Activated T-cell treated with anti-CD3 and anti-CD28 coated beads for 24 hours (primary cell): ENCODE data around the gene ADAMTS17.

Source experiments
- DNase-seq: peaks from one replicate; pipeline ENCODE4 v3.0.0-alpha.2; 2020; ENCODE audit warnings: low read depth

ADAMTS17 gene

GRCh38 chr15:100201376-100202280 is 140.1 kb downstream of the ADAMTS17 start:
- DNase-seq, result no peak

- no peak for DNase-seq
Measured at GRCh38 chr15:100200287-100200880, 141.4 kb downstream of the ADAMTS17 start.

DNA sequence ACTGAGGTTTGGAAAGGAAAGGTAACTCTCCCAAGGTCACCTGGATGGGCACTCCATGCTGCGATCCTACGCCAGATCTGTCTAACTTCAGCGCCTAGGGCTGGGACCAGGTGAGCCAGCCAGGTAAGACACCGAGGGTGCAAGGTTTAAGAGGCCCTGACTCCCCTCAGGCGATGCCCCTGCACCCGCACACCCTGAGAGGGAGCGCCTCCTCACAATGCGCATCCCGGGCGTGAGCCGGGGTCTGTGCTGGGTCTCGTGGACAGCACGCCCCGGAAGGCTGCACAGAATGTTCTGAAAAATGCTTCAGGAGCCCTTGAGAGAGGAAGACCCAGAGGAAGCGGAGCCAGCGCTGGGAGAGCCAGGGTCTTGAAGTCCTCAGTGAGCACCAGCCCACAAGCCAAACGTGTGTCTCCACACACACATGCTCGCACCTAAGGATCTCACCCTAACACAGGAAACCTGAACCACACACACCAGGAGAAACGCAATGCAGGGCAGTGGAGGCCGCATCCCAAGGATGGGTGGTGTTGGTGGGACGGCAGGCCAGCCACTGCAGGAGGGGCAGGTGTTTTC is 142.0 kb downstream of the ADAMTS17 start:
- no peak for DNase-seq

DNA sequence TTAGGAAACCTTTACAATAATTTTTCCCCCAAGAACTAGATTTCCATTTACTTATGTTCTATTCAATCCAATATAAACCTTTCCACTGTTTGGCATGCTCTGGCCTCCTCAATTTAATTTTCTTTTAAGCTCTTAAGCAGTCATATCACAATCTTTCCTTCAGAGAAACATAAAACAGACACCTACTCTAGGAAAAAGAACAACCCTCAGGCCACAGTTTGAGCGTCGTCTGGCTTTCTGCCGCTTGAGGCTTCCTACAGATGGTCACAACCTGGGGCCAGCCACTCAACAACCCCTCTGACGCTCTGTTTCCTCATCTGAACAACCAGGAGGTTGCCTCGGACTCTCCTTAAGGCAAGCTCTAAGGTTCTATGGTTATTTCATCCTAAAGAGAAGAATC is 143.3 kb downstream of the ADAMTS17 start:
- no peak for DNase-seq

- DNase-seq, result no peak
Measured at GRCh38 chr15:100196326-100197058, 145.3 kb downstream of the ADAMTS17 start.

GRCh38 chr15:100194996-100195395 is 146.8 kb downstream of the ADAMTS17 start:
- DNase-seq, result no peak

- no peak for DNase-seq
Measured at GRCh38 chr15:100193277-100193860, 148.4 kb downstream of the ADAMTS17 start.

- DNase-seq, result no peak
Measured at GRCh38 chr15:100192097-100193080, 149.4 kb downstream of the ADAMTS17 start.

DNA sequence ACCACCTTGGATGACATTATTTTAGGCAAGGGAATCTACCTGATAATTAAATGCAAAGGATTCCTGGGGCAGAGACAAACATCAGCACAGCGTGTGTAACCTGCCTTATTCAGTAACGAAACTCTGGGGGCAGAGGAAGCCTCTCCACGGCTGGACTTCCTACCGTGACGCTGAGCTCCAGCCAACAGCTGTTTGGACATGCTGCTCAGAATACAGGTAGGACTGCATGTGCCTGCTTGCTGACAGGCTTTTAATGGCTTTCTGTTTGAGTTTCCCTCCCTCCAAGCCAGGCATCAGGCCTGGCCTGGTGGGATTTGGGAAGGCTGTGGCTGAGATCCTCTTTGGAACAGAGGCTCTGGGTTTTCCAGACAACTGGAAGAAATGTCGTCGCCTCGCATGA is 150.6 kb downstream of the ADAMTS17 start:
- no peak for DNase-seq

DNA sequence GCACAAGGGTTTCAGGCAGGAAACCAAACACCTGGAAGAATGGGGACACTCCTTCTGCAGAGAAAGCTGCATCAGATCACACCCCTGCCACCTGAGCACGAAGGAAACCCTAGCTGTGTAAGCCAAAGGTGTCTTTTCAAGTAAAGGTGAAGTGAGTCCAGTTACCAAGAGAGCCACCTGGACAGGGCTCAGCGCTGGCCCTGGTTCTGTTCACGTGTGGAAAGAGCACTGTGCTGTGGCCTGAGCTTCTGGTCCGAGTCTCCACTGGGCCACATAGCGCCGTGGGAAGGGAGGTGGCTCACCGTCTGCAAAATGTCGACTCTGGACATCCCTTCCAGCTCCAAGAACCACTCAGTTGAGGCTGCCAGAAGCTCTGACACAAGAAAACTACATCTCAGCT is 151.1 kb downstream of the ADAMTS17 start:
- DNase-seq, result no peak

DNA sequence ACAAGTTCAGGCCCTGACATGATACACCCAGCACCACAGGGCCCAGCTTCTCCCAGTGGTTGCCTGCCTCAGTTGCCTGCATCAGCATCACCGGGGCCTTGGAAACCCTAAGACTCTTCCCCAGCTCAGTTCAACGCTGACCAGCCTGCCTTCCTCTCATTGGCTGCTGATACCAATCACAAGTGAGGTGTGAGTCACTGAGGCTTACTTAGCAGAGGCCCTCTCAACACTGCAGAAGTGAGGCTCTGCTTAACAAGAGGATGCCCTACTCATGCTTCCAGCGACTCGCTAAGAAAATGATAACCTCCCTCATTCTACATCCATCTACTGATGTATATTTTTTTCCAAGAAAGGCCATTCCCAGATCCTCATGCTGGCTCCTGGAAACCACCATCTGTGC is 151.9 kb downstream of the ADAMTS17 start:
- DNase-seq, result no peak

DNA sequence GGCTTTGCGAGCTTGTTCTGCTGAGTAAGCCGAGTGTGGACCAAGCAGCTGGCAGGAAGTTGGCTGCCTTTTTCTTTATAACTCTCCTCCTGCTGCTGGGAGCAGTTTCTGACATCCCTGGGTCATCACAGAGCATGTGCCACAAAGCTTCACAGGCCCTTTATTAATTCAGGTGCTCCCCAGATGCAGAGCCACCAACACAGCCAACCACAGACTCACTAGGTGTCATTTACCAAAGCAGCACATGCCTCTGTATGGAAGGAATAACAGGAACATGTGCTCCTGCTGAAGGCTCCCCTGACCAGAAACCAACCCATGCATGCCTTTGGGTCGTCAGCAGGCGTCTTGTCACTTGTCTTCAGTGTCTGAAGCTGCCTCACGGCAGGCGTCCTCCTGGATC is 152.5 kb downstream of the ADAMTS17 start:
- DNase-seq, result no peak

- no peak for DNase-seq
Measured at GRCh38 chr15:100187677-100188076, 154.1 kb downstream of the ADAMTS17 start.

DNA sequence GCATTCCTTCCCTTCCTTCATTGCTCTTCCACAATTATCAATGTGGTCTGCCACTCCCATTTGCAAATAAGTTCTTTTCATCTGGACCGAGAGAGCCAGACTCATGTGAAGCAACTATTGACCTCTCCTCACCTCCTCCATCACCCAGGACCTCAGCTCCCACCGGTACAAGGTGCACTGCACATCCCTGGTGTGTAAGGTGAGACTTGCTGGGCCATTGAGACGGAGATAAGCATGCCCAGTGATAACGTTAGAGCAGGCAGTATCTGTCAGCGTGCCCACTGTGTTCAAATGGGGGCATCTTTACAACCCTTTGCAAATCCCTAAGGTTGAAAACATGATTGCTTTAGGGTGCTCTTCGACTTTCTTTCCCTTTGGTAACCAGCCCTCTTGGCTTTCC is 154.8 kb downstream of the ADAMTS17 start:
- no peak for DNase-seq

DNA sequence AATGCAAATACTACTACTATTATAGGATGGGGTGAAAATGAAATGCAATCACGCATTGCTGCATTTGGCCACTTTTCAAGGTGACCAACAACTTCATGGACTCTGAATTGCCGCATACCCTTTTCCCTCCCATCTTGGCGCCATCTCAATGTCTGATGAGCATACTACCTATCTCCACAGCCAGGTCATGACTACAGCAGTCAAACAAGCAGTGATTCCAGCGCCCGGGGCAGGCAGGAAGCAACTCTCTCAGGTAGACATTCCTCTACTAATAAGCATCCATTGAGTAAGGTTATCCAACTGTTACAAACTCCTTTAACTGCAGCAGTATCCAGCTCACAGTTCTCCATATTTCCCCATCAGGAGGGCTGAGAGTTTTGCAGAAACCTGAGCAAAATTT is 155.4 kb downstream of the ADAMTS17 start:
- no peak for DNase-seq

DNA sequence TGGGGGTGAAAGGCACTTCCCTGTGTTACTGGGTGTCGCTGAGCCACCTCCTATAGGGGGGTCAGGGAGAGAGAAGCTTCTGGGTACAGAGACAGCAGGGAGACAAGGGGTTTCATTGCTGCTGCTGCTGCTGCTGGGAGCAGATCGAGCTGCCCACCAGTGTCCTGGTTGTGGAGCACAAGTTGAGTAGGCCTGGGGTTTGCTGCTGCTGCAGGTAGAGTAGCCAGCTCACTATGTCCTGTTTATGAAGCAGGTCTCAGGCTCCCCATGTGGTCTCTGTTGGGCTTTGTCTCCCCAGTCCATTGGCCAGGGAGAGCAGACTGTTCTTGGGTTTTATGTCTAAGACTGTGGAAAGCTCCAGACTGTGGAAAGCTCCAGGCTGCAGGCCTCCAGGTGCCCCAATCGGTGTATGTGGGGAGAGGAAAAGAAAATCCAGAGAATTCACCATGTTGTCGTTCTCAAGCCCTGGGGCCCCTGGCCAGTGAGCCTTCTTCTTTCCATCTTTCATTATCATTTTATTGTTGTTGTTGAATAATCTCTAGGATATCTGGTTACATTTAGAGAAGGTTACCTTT is 157.8 kb downstream of the ADAMTS17 start:
- no peak for DNase-seq

DNA sequence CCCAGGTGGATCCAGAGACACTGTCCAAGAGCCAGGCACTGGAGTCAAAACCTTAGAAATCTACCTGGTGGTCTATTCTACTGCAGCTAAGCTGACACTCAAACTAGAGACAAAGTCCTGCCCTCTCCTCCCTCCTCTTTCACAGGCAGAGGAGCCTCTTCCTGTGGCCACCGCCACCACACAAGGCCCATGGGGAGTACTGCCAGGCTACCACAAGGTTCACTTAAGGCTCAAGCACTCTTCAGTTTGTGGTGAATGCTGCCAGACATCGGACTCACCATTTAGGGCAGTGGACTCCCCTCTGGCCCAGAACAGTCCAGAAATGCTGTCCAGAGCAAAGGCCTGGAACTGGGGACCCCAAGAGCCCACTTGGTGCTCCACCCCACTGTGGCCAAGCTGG is 160.9 kb downstream of the ADAMTS17 start:
- no peak for DNase-seq

DNA sequence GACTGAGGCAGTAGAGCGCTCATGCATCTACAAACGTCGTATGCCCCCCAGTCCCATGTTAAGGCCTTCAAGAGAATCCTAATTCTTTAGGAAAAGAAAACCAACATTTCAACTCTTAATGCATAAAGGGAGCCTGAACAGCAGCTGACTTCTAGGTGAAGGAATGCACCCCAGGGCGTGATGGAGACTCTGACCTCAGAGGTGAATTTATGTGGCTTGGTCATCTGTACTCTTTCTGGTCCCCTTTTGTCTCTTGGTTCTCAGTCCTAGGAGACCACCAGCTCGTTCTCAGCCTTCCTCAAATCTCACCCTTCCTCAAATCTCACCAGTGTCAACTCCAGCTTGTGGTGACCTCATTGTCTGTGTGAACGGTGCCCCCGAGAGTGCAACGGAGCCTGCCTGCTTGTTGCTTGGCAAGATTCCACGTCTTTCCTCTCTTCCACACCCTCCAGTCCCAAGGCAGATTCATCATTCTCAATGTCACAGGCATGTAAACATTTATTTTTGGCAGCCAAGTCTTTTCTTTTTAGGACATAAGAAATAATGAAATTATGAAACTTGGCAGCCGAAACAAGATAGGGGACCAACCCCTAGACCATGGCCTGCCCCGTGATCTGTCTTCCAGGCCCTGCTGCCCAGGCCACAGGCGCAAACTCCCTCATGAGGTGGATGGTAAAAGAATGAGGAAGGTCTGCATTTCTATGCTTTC is 166.2 kb downstream of the ADAMTS17 start:
- DNase-seq, result no peak

- DNase-seq, result no peak
Measured at GRCh38 chr15:100174904-100175275, 166.9 kb downstream of the ADAMTS17 start.
